GM12873 (cell line): Measurements from ENCODE around the gene CLEC2A.

Experiments used
- CTCF ChIP-seq: IDR thresholded peaks from 2 replicates; pipeline ENCODE4 v1.5.1; 2012; ENCODE audit warnings: low read depth, mild to moderate bottlenecking, moderate library complexity, low read length, control low read depth; ENCODE audit not compliant: insufficient read depth; ENCODE audit errors: missing control alignments

The CLEC2A gene

GRCh38 chr12:9961106-9961505 lies 28.9 kb upstream of the CLEC2A start:
- TF ChIP-seq CTCF: no peak

- TF ChIP-seq CTCF: no peak
Observed at GRCh38 chr12:9960590-9960989, 28.4 kb upstream of the CLEC2A start.

- no peak for TF ChIP-seq CTCF
Observed at GRCh38 chr12:9957834-9958233, 25.7 kb upstream of the CLEC2A start.

- TF ChIP-seq CTCF: no peak
Observed at GRCh38 chr12:9951026-9951675, 19.0 kb upstream of the CLEC2A start.

GRCh38 chr12:9948606-9949296 lies 16.6 kb upstream of the CLEC2A start:
- TF ChIP-seq CTCF: no peak

GRCh38 chr12:9947674-9948073 lies 15.5 kb upstream of the CLEC2A start:
- TF ChIP-seq CTCF: no peak

GRCh38 chr12:9944391-9944790 lies 12.2 kb upstream of the CLEC2A start:
- no peak for TF ChIP-seq CTCF
